Neural progenitor cell (in vitro differentiated cells): ENCODE data around the gene XPO4. TPM values are rescaled to one million over a fixed set of nuclear protein-coding genes. Genes with fewer than 3 reads are reported as not detected.
A peak's percentile ranks its signal among the peaks of the same experiment; 100 is the strongest.

Experiments used
- DNase-seq: peaks from one replicate; pipeline ENCODE4 v3.0.0-alpha.2; 2016; ENCODE audit warnings: low spot score
- H2AFZ ChIP-seq: fragments of 200-600 bp; sonication (generic); replicated peaks from 2 replicates; pipeline ENCODE4 v1.6.1; 2016; ENCODE audit warnings: antibody characterized with exemption
- H3F3A ChIP-seq: fragments of 200-600 bp; sonication (generic); 2 replicates; pipeline ENCODE4 v1.6.1; 2016; ENCODE audit warnings: antibody characterized with exemption, low read depth
- H3K27ac ChIP-seq: fragments of 200-600 bp; sonication (generic); 2 replicates; pipeline ENCODE4 v1.5.1; 2016; ENCODE audit warnings: mild to moderate bottlenecking
- H3K27me3 ChIP-seq: fragments of 200-600 bp; sonication (generic); 2 replicates; pipeline ENCODE4 v1.6.1; 2016; ENCODE audit warnings: mild to moderate bottlenecking, moderate library complexity
- H3K36me3 ChIP-seq: fragments of 200-600 bp; sonication (generic); 2 replicates; pipeline ENCODE4 v1.5.1; 2016
- H3K4me1 ChIP-seq: fragments of 200-600 bp; sonication (generic); 2 replicates; pipeline ENCODE4 v1.6.1; 2016; ENCODE audit warnings: mixed run types
- H3K4me2 ChIP-seq: fragments of 200-600 bp; sonication (generic); 2 replicates; pipeline ENCODE4 v1.6.1; 2016
- H3K4me3 ChIP-seq: fragments of 200-600 bp; sonication (generic); 2 replicates; pipeline ENCODE4 v1.5.1; 2016
- H3K79me2 ChIP-seq: fragments of 200-600 bp; sonication (generic); 2 replicates; pipeline ENCODE4 v1.6.1; 2016; ENCODE audit warnings: low read depth
- H3K9ac ChIP-seq: fragments of 200-600 bp; sonication (generic); 2 replicates; pipeline ENCODE4 v1.6.1; 2016
- H3K9me3 ChIP-seq: fragments of 200-600 bp; sonication (generic); 2 replicates; pipeline ENCODE4 v1.5.1; 2016; ENCODE audit warnings: low read depth
- H4K20me1 ChIP-seq: fragments of 200-600 bp; sonication (generic); 2 replicates; pipeline ENCODE4 v1.6.1; 2016; ENCODE audit warnings: low read depth
- H3K27ac Mint-ChIP-seq: 3 replicates; pipeline ENCODE4 v1.8.0; 2021; ENCODE audit warnings: mixed read lengths
- H3K27me3 Mint-ChIP-seq: 2 replicates; pipeline ENCODE4 v1.8.0; 2022; ENCODE audit warnings: low read depth, mild to moderate bottlenecking, inconsistent platforms, moderate library complexity, mixed read lengths; ENCODE audit not compliant: insufficient read depth
- H3K36me3 Mint-ChIP-seq: 3 replicates; pipeline ENCODE4 v1.8.0; 2021; ENCODE audit warnings: mixed read lengths
- H3K4me1 Mint-ChIP-seq: 3 replicates; pipeline ENCODE4 v1.8.0; 2021; ENCODE audit warnings: mixed read lengths
- H3K4me3 Mint-ChIP-seq: 3 replicates; pipeline ENCODE4 v1.8.0; 2021; ENCODE audit warnings: mild to moderate bottlenecking, moderate library complexity, mixed read lengths
- H3K9me3 Mint-ChIP-seq: 3 replicates; pipeline ENCODE4 v1.8.0; 2020; ENCODE audit warnings: mixed read lengths
- EZH2 ChIP-seq: fragments of 200-600 bp; sonication (generic); IDR thresholded peaks from 2 replicates; pipeline ENCODE4 v1.6.1; 2017; ENCODE audit warnings: antibody characterized with exemption, mild to moderate bottlenecking, moderate library complexity
- EZH2phosphoT487 ChIP-seq: fragments of 200-600 bp; sonication (generic); IDR thresholded peaks from 2 replicates; pipeline ENCODE4 v1.6.1; 2017; ENCODE audit warnings: antibody characterized with exemption
- total RNA-seq: library from RNA; depleted of rRNA; stranded (reverse); fragments of >200 nt; gene quantifications from 2 replicates; pipeline ENCODE4 v1.2.3, GENCODE V29; 2015; ENCODE audit warnings: low replicate concordance
- TF ChIP-seq, protein P1 (sequence below): fragments of 200-600 bp; sonication (generic); IDR thresholded peaks from 2 replicates; pipeline ENCODE4 v1.5.1; 2017; ENCODE audit warnings: antibody characterized with exemption, mild to moderate bottlenecking

Gene XPO4
- total RNA-seq, 1 donor from 2014 or later: 44.9 TPM

DNA sequence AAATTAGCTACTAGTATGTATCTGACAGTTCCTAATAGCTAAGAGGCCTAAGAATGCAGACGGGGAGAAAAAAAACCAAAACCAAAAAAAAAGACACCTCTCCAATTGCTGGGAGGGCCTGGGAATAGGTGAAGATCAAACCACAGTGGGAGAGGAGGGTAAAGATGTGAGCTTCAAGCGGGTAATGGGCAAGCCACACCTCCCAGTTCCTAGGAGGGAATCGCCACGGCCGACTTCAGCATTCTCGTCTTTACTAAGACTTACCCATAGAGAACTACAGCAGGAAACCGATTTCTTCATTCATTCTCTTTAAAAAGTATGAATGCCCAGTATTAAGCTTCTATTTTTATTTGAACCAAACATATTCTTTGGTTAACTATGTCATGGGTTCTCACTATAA is 123.1 kb downstream of the XPO4 start:
- Histone ChIP-seq H3K79me2 (no peaks in the 10 kb centered on the region), H3K9me3 (no peaks in the 10 kb centered on the region), H3F3A (peaks cover 16% of the 10 kb centered on the region), H3K4me1 (no peaks in the 10 kb centered on the region), H4K20me1 (no peaks in the 10 kb centered on the region), H3K27ac (no peak overlapping the region), H3K4me3 (no peak overlapping the region), H3K4me2 (no peak overlapping the region), H3K9ac (no peak overlapping the region), H3K27me3 (no peaks in the 10 kb centered on the region), H2AFZ (no peak overlapping the region), H3K36me3 (no peaks in the 10 kb centered on the region)
- Mint-ChIP-seq H3K27ac (no peak overlapping the region), H3K4me1 (no peaks in the 10 kb centered on the region), H3K36me3 (peaks cover 10% of the 10 kb centered on the region), H3K4me3 (no peak overlapping the region), H3K9me3 (no peaks in the 10 kb centered on the region), H3K27me3 (no peaks in the 10 kb centered on the region)
- no peak for TF ChIP-seq EZH2phosphoT487
- TF ChIP-seq, protein P1, sequence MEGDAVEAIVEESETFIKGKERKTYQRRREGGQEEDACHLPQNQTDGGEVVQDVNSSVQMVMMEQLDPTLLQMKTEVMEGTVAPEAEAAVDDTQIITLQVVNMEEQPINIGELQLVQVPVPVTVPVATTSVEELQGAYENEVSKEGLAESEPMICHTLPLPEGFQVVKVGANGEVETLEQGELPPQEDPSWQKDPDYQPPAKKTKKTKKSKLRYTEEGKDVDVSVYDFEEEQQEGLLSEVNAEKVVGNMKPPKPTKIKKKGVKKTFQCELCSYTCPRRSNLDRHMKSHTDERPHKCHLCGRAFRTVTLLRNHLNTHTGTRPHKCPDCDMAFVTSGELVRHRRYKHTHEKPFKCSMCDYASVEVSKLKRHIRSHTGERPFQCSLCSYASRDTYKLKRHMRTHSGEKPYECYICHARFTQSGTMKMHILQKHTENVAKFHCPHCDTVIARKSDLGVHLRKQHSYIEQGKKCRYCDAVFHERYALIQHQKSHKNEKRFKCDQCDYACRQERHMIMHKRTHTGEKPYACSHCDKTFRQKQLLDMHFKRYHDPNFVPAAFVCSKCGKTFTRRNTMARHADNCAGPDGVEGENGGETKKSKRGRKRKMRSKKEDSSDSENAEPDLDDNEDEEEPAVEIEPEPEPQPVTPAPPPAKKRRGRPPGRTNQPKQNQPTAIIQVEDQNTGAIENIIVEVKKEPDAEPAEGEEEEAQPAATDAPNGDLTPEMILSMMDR: no peak
- no peak for TF ChIP-seq EZH2
- DNase-seq: peak; percentile 16

DNA sequence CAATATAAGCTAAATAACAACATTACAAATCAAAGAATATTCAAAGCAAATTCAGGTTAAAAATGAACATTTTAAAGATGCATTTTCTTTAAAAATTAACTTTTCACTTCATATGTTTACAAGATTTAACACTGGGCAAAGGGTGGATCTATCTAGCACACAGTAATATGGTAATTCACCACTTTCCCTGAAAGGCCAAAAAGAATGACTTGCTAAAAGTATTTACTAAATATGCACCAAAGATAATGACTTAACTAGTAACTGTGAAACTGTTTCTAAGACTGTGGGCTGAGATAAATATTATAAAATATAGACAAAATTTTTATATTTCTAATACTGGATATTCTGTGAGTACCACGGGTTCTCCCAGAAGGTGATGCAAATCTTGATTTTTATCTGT is 124.2 kb downstream of the XPO4 start:
- Mint-ChIP-seq H3K36me3 (peaks cover 4% of the 10 kb centered on the region), H3K27ac (no peak overlapping the region), H3K9me3 (no peaks in the 10 kb centered on the region), H3K27me3 (no peaks in the 10 kb centered on the region), H3K4me3 (no peak overlapping the region), H3K4me1 (no peaks in the 10 kb centered on the region)
- H2AFZ ChIP-seq: no peak overlapping the region
- DNase-seq: no peak
- H3K9ac ChIP-seq: no peak overlapping the region
- no peaks in the 10 kb centered on the region for H3K9me3 ChIP-seq
- peaks cover 21% of the 10 kb centered on the region for H3F3A ChIP-seq
- H3K27ac ChIP-seq: no peak overlapping the region
- no peaks in the 10 kb centered on the region for H4K20me1 ChIP-seq
- no peak overlapping the region for H3K4me3 ChIP-seq
- TF ChIP-seq EZH2 (no peak), EZH2phosphoT487 (no peak)
- TF ChIP-seq, protein P1: no peak
- no peaks in the 10 kb centered on the region for H3K4me1 ChIP-seq
- H3K4me2 ChIP-seq: no peak overlapping the region
- H3K79me2 ChIP-seq: peaks cover 1% of the 10 kb centered on the region
- H3K36me3 ChIP-seq: no peaks in the 10 kb centered on the region
- H3K27me3 ChIP-seq: no peaks in the 10 kb centered on the region

DNA sequence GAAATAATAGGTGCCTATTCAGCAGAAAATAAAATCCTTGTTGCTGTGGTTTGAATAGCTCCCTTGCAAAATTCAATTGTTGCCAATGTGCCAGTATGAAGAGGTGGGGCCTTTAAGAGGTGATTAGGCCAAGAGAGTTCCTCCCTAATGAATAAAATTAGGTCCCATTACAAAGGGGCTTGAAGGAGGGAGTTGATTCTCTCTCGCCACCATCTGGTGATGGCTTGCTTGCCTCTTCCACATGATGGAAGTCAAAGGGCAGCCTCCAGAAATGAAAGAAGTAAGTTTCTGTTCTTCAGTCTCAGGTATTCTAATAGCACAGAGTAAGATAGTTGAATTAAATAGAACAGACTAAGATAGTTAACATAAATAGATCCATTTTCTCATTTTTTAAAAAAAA is 125.8 kb downstream of the XPO4 start:
- H3K4me3 ChIP-seq: no peak overlapping the region
- H3K9me3 ChIP-seq: no peaks in the 10 kb centered on the region
- H3K9ac ChIP-seq: no peak overlapping the region
- no peaks in the 10 kb centered on the region for H4K20me1 ChIP-seq
- H3K27me3 ChIP-seq: no peaks in the 10 kb centered on the region
- H2AFZ ChIP-seq: no peak overlapping the region
- Mint-ChIP-seq H3K36me3 (peaks cover 4% of the 10 kb centered on the region), H3K4me1 (peaks cover 11% of the 10 kb centered on the region), H3K9me3 (no peaks in the 10 kb centered on the region), H3K4me3 (no peak overlapping the region), H3K27me3 (no peaks in the 10 kb centered on the region), H3K27ac (no peak overlapping the region)
- peaks cover 25% of the 10 kb centered on the region for H3F3A ChIP-seq
- H3K27ac ChIP-seq: no peak overlapping the region
- TF ChIP-seq, protein P1: no peak
- TF ChIP-seq EZH2phosphoT487: no peak
- no peak for TF ChIP-seq EZH2
- no peak overlapping the region for H3K4me2 ChIP-seq
- peak; percentile 6 for DNase-seq
- peaks cover 16% of the 10 kb centered on the region for H3K79me2 ChIP-seq
- H3K36me3 ChIP-seq: no peaks in the 10 kb centered on the region
- H3K4me1 ChIP-seq: peaks cover 9% of the 10 kb centered on the region
